H1 (cell line): ENCODE measurements around the gene SND1. TPM values are rescaled to one million over a fixed set of nuclear protein-coding genes. Genes with fewer than 3 reads are reported as not detected.

Source experiments
- CTCF ChIA-PET: fragments of 300-600 bp; sonication (Branson Sonifier 250); formaldehyde crosslinking; loops from one replicate; lab custom pipeline; 2021; ENCODE audit not compliant: partially characterized antibody; lab: Charles Lee
- POLR2A ChIA-PET: fragments of 300-600 bp; sonication (Branson Sonifier 250); formaldehyde crosslinking; loops from one replicate; lab custom pipeline; 2021; ENCODE audit warnings: inconsistent platforms; ENCODE audit not compliant: partially characterized antibody; lab: Charles Lee
- DNase-seq, 2 experiments: peaks; one replicate each; pipeline versions ENCODE4 v3.0.0 to v3.0.0-alpha.2; 2010 to 2022; ENCODE audit warnings: low spot score in 2 of 2, low read depth in 1 of 2, mixed read lengths in 1 of 2
- FAIRE-seq: peaks from 2 replicates; lab custom pipeline; 2011; peaks lifted over from hg19 to GRCh38; lab: Jason Lieb, UNC
- H2AFZ ChIP-seq: 2 replicates; pipeline ENCODE4 v1.8.1; 2012; ENCODE audit warnings: low read length, inconsistent platforms
- H2AK5ac ChIP-seq: 2 replicates; pipeline ENCODE4 v1.6.1; 2013; ENCODE audit warnings: low read depth, low read length
- H2BK120ac ChIP-seq: replicated peaks from 2 replicates; pipeline ENCODE3; 2013; ENCODE audit warnings: low read depth, low read length, inconsistent platforms
- H2BK12ac ChIP-seq: 2 replicates; pipeline ENCODE4 v1.6.1; 2013; ENCODE audit warnings: low read depth, low read length
- H2BK15ac ChIP-seq: 2 replicates; pipeline ENCODE4 v1.6.1; 2013; ENCODE audit warnings: low read length
- H2BK20ac ChIP-seq: 2 replicates; pipeline ENCODE4 v1.6.1; 2013; ENCODE audit warnings: low read length
- H2BK5ac ChIP-seq: 2 replicates; pipeline ENCODE4 v1.6.1; 2013; ENCODE audit warnings: low read depth, low read length
- H3K14ac ChIP-seq: 2 replicates; pipeline ENCODE4 v1.6.1; 2013; ENCODE audit warnings: inconsistent platforms; ENCODE audit not compliant: insufficient read length
- H3K18ac ChIP-seq: 2 replicates; pipeline ENCODE4 v1.6.1; 2013; ENCODE audit warnings: low read length; ENCODE audit errors: extremely low read depth
- H3K23ac ChIP-seq: 2 replicates; pipeline ENCODE4 v1.6.1; 2013; ENCODE audit warnings: inconsistent platforms; ENCODE audit not compliant: insufficient read length
- H3K23me2 ChIP-seq: 2 replicates; pipeline ENCODE4 v1.6.1; 2013; ENCODE audit warnings: low read depth, low read length
- H3K27ac ChIP-seq: 2 replicates; pipeline ENCODE4 v1.6.1; 2011; ENCODE audit warnings: low read depth, low read length, inconsistent platforms
- H3K27me3 ChIP-seq, 4 experiments: replicated peaks in 1 of 4; 1 replicate in 1 of 4; 2 replicates in 3 of 4; pipeline versions ENCODE4 v1.6.1 to v1.8.1; 2011 to 2013; ENCODE audit warnings: low read length in 3 of 4, mild to moderate bottlenecking in 3 of 4, inconsistent platforms in 2 of 4, mixed read lengths in 2 of 4, moderate library complexity in 1 of 4; ENCODE audit not compliant: control insufficient read depth in 3 of 4, insufficient read depth in 3 of 4; ENCODE audit errors: extremely low read depth in 1 of 4
- H3K36me3 ChIP-seq, 4 experiments: 2 replicates each; pipeline versions ENCODE4 v1.6.1 to v1.8.1; 2011 to 2013; ENCODE audit warnings: mild to moderate bottlenecking in 4 of 4, low read length in 3 of 4, moderate library complexity in 2 of 4, control low read depth in 1 of 4, inconsistent platforms in 1 of 4; ENCODE audit not compliant: insufficient read depth in 4 of 4, control insufficient read depth in 2 of 4
- H3K4ac ChIP-seq: replicated peaks from 2 replicates; pipeline ENCODE3; 2013; ENCODE audit warnings: low read length, low read depth, mixed read lengths, inconsistent platforms; ENCODE audit not compliant: insufficient read length
- H3K4me1 ChIP-seq, 4 experiments: replicated peaks in 1 of 4; 1 replicate in 1 of 4; 2 replicates in 3 of 4; pipeline versions ENCODE4 v1.6.1 to v1.8.1; 2011 to 2013; ENCODE audit warnings: low read length in 3 of 4, inconsistent platforms in 2 of 4, mixed read lengths in 1 of 4; ENCODE audit not compliant: insufficient read depth in 4 of 4, control insufficient read depth in 3 of 4
- H3K4me2 ChIP-seq, 2 experiments: 2 replicates each; pipeline versions ENCODE4 v1.6.1 to v1.8.1; 2011 to 2013; ENCODE audit warnings: low read depth in 2 of 2, low read length in 2 of 2, control low read depth in 1 of 2, inconsistent platforms in 1 of 2, mild to moderate bottlenecking in 1 of 2; ENCODE audit not compliant: insufficient read depth in 1 of 2
- H3K4me3 ChIP-seq, 4 experiments: fragments of 200-600, 300-600 bp in 1 of 4; sonication (generic), shearing (Covaris generic), sonication (Bioruptor Twin) in 1 of 4; 2 replicates each; pipeline versions ENCODE4 v1.5.1 to v1.8.1; 2011 to 2016; ENCODE audit warnings: low read length in 4 of 4, low read depth in 3 of 4, control low read depth in 2 of 4, inconsistent platforms in 2 of 4, mild to moderate bottlenecking in 2 of 4, mixed read lengths in 1 of 4, moderate library complexity in 1 of 4; ENCODE audit not compliant: insufficient read depth in 2 of 4; ENCODE audit errors: extremely low read depth in 1 of 4
- H3K56ac ChIP-seq: replicated peaks from 2 replicates; pipeline ENCODE3; 2013; ENCODE audit warnings: low read depth, mild to moderate bottlenecking, mixed read lengths, low read length, inconsistent platforms; ENCODE audit not compliant: insufficient read length
- H3K79me1 ChIP-seq: 2 replicates; pipeline ENCODE4 v1.6.1; 2013; ENCODE audit warnings: low read depth, low read length, control low read depth
- H3K79me2 ChIP-seq, 2 experiments: 2 replicates each; pipeline versions ENCODE4 v1.6.1 to v1.8.1; 2012 to 2013; ENCODE audit warnings: low read length in 2 of 2, mild to moderate bottlenecking in 2 of 2, inconsistent platforms in 1 of 2; ENCODE audit not compliant: insufficient read depth in 2 of 2, control insufficient read depth in 1 of 2
- H3K9ac ChIP-seq, 4 experiments: replicated peaks in 1 of 4; 1 replicate in 1 of 4; 2 replicates in 3 of 4; pipeline versions ENCODE4 v1.6.1 to v1.8.1; 2011 to 2013; ENCODE audit warnings: low read depth in 3 of 4, low read length in 3 of 4, control low read depth in 2 of 4, mild to moderate bottlenecking in 2 of 4, moderate library complexity in 2 of 4, inconsistent platforms in 1 of 4; ENCODE audit errors: extremely low read depth in 1 of 4
- H3K9me3 ChIP-seq, 2 experiments: 2 replicates each; pipeline versions ENCODE4 v1.6.1 to v1.8.1; 2012 to 2013; ENCODE audit warnings: mild to moderate bottlenecking in 2 of 2, moderate library complexity in 2 of 2, control low read depth in 1 of 2, inconsistent platforms in 1 of 2, low read depth in 1 of 2, low read length in 1 of 2, mixed read lengths in 1 of 2; ENCODE audit not compliant: insufficient read depth in 2 of 2
- H4K20me1 ChIP-seq, 2 experiments: replicated peaks in 1 of 2; 2 replicates each; pipeline versions ENCODE3 to v1.8.1; 2011 to 2013; ENCODE audit warnings: inconsistent platforms in 2 of 2, low read length in 2 of 2, mild to moderate bottlenecking in 1 of 2; ENCODE audit not compliant: insufficient read depth in 2 of 2, control insufficient read depth in 1 of 2
- H4K5ac ChIP-seq: 2 replicates; pipeline ENCODE4 v1.6.1; 2013; ENCODE audit warnings: low read length, low read depth, mixed read lengths, inconsistent platforms; ENCODE audit not compliant: insufficient read length
- H4K8ac ChIP-seq: 2 replicates; pipeline ENCODE4 v1.8.0; 2013; ENCODE audit warnings: mild to moderate bottlenecking, moderate library complexity, low read length, inconsistent platforms; ENCODE audit not compliant: insufficient read depth; ENCODE audit errors: extremely low read depth
- H4K91ac ChIP-seq: replicated peaks from 2 replicates; pipeline ENCODE3; 2013; ENCODE audit warnings: low read length, mixed read lengths, inconsistent platforms; ENCODE audit not compliant: insufficient read length
- CEBPB ChIP-seq: IDR thresholded peaks from 2 replicates; pipeline ENCODE4 v1.6.1; 2012; ENCODE audit warnings: low read depth, low read length
- EZH2 ChIP-seq: fragments of 200-600 bp; sonication (generic); IDR thresholded peaks from 2 replicates; pipeline ENCODE4 v1.7.1; 2012; ENCODE audit warnings: low read depth, mild to moderate bottlenecking, moderate library complexity, low read length, inconsistent platforms; ENCODE audit not compliant: severe bottlenecking
- KDM5A ChIP-seq: fragments of 200-600 bp; IDR thresholded peaks from 2 replicates; pipeline ENCODE4 v1.7.1; 2012; ENCODE audit warnings: mild to moderate bottlenecking, low read length, inconsistent platforms, mixed read lengths
- RAD21 ChIP-seq, 2 experiments: IDR thresholded peaks in 1 of 2; conservative IDR thresholded peaks in 1 of 2; 2 replicates each; pipeline ENCODE4 v1.6.1; 2011; ENCODE audit warnings: low read depth in 2 of 2, low read length in 2 of 2, improper control_type of control experiment in 1 of 2, inconsistent platforms in 1 of 2, mild to moderate bottlenecking in 1 of 2, moderate library complexity in 1 of 2
- SAP30 ChIP-seq: fragments of 300-600 bp; sonication (generic); IDR thresholded peaks from 2 replicates; pipeline ENCODE4 v1.7.1; 2012; ENCODE audit warnings: low read length, moderate library complexity, mild to moderate bottlenecking, inconsistent platforms; ENCODE audit not compliant: insufficient read depth, insufficient replicate concordance
- TBP ChIP-seq: IDR thresholded peaks from 2 replicates; pipeline ENCODE4 v1.6.1; 2011; ENCODE audit warnings: low read depth, low read length, improper control_type of control experiment
- ZNF274 ChIP-seq: IDR thresholded peaks from 2 replicates; pipeline ENCODE4 v1.7.0; 2012; ENCODE audit warnings: low read length, borderline replicate concordance; ENCODE audit errors: extremely low read depth
- WGBS, 2 experiments: shearing (Covaris generic) in 1 of 2; methylation state at CpG; one replicate each; pipeline versions ENCODE4 v1.1.6 to v1.1.7; 2013 to 2015; ENCODE audit warnings: low lambda C conversion rate in 2 of 2, mixed read lengths in 2 of 2, inconsistent platforms in 1 of 2, low coverage in 1 of 2, missing lambda C conversion rate in 1 of 2; ENCODE audit not compliant: insufficient replicate concordance in 2 of 2, insufficient coverage in 1 of 2, insufficient read length in 1 of 2; ENCODE audit errors: extremely low coverage in 1 of 2, missing lambda C conversion rate in 1 of 2; 5-methylcytosine and 5-hydroxymethylcytosine counted together
- polyA plus RNA-seq, 7 experiments: library from polyadenylated mRNA; depleted of rRNA in 3 of 7; stranded (reverse) in 5 of 7; unstranded in 2 of 7; fragments of >200 nt in 5 of 7; fragments of 200-250 nt in 2 of 7; gene quantifications; 1 replicate in 5 of 7; 2 replicates in 1 of 7; 4 replicates in 1 of 7; pipeline versions ENCODE4 v1.2.1 to v1.2.3, GENCODE V29; 2011 to 2013; ENCODE audit warnings: missing spikeins in 2 of 7, mixed read lengths in 2 of 7
- total RNA-seq: library from RNA; stranded (reverse); fragmentation: NEBNext Ultra II Directional; extraction: Animal tissue kit (Norgen Biotek cat#: 25700); gene quantifications from 2 replicates; pipeline ENCODE4 v1.2.1, GENCODE V29; 2021

Gene SND1
- total and polyA plus RNA-seq, 2 of the 8 experiments (the other 6 are each of a cell fraction or from before 2014, with no cell fraction given) = 122 to 290 TPM

GRCh38 chr7:128074736-128075135, 422.7 kb downstream of the SND1 start:
- DNase-seq = no peak
- Histone ChIP-seq H3K79me1 (peaks cover 2% of the 10 kb centered on the region; the same call in 1 of the 2 replicates), H3K9ac (no peak overlapping the region), H3K4me3 (no peak overlapping the region), H4K91ac (no peak overlapping the region), H2BK120ac (no peak overlapping the region), H3K4ac (no peak overlapping the region), H3K56ac (no peak overlapping the region), H3K27ac (no peak overlapping the region), H2BK15ac (no peak overlapping the region), H3K4me1 (peaks cover 0 to 8% (median 2%) of the 10 kb centered on the region in 4 experiments; a peak in 3 of 7 replicates), H2AK5ac (no peak overlapping the region), H4K5ac (no peak overlapping the region), H3K23ac (no peak overlapping the region), H3K14ac (no peak overlapping the region), H3K23me2 (no peaks in the 10 kb centered on the region), H3K27me3 (no peaks in the 10 kb centered on the region), H3K18ac (no peak overlapping the region), H3K4me2 (no peak overlapping the region), H3K36me3 (peaks cover 0 to 6% (median 3%) of the 10 kb centered on the region in 4 experiments; a peak in 2 of 8 replicates), H4K20me1 (peaks cover 4 to 9% of the 10 kb centered on the region in 2 experiments), H3K79me2 (no peaks in the 10 kb centered on the region), H2AFZ (no peak overlapping the region), H2BK12ac (no peak overlapping the region), H4K8ac (no peak overlapping the region), H3K9me3 (no peaks in the 10 kb centered on the region), H2BK20ac (no peak overlapping the region), H2BK5ac (no peak overlapping the region)
- WGBS, 2 experiments = 94% methylated on average over 6 of the region's 6 CpGs; no CpG with 5 or more reads in 1 of the 2 experiments
- no peak for FAIRE-seq
- ChIA-PET POLR2A (no interaction called here), CTCF (interaction anchor here (1.1 to 16.6 kb wide), 11 partner anchors 8 to 144 kb away, joined by 3 to 135 read pairs (median 5); no protein-coding TSS in a partner anchor)
- TF ChIP-seq SAP30 = no peak
- no peak for TF ChIP-seq RAD21 (IDR thresholded peaks at IDR 0.05 in 1 of 2, conservative IDR thresholded peaks at IDR 0.05 in 1 of 2; ENCODE audit: low read depth in 2 of 2, low read length in 2 of 2)
- TF ChIP-seq ZNF274 = no peak
- TF ChIP-seq CEBPB = no peak
- no peak for TF ChIP-seq EZH2
- no peak for TF ChIP-seq TBP
- no peak for TF ChIP-seq KDM5A
